AG09309 (cell line): ENCODE measurements around the gene SPAAR.
A peak's percentile ranks its signal among the peaks of the same experiment; 100 is the strongest.

Experiments used
- DNase-seq: peaks from one replicate; pipeline ENCODE4 v3.0.0-alpha.2; 2010; ENCODE audit warnings: low read depth
- H3K4me3 ChIP-seq: 2 replicates; pipeline ENCODE4 v1.5.1; 2011; ENCODE audit warnings: mild to moderate bottlenecking, low read depth, low read length, moderate library complexity; ENCODE audit not compliant: control insufficient read depth
- TF ChIP-seq, protein P1 (sequence below): IDR thresholded peaks from 2 replicates; pipeline ENCODE4 v1.5.1; 2011; ENCODE audit warnings: mild to moderate bottlenecking, low read depth, low read length, inconsistent platforms; ENCODE audit not compliant: insufficient read depth, control insufficient read depth; ENCODE audit errors: missing control alignments

SPAAR gene

DNA sequence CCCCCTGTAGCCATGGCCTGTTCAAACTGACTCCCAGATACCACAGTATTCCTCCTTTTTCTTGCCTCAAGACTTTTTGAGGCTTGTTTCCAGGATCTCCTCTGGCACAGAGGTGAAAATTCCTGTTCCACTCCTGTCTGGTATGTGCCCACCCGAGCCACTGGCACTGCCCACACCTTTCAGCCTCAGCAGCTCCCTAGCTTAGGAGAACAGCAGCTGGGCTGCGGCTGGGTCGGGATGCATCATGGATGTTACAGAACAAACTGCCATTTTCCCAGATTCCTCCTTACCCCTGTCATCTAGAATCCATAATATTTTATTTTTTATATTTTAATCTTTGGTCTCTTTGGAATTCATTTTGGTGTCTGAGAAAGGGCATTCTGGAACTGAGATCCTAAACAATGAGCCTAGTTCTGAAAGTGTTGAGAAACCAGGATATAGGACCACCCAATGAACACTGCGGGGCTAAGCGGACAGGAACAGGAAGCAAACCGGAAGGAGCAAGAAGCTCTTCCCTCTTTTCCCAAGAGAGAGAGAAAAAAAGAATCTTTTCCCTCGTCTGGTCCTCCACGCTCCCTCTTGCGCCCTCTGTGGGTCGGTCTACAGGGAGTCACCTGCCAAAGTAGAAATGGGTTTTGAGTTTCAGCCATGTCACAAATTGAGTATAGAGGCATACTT, 36.2 kb downstream of the SPAAR start:
- H3K4me3 ChIP-seq, result no peak overlapping the region
- TF ChIP-seq, protein P1, sequence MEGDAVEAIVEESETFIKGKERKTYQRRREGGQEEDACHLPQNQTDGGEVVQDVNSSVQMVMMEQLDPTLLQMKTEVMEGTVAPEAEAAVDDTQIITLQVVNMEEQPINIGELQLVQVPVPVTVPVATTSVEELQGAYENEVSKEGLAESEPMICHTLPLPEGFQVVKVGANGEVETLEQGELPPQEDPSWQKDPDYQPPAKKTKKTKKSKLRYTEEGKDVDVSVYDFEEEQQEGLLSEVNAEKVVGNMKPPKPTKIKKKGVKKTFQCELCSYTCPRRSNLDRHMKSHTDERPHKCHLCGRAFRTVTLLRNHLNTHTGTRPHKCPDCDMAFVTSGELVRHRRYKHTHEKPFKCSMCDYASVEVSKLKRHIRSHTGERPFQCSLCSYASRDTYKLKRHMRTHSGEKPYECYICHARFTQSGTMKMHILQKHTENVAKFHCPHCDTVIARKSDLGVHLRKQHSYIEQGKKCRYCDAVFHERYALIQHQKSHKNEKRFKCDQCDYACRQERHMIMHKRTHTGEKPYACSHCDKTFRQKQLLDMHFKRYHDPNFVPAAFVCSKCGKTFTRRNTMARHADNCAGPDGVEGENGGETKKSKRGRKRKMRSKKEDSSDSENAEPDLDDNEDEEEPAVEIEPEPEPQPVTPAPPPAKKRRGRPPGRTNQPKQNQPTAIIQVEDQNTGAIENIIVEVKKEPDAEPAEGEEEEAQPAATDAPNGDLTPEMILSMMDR, result peak; percentile 93
- DNase-seq, result no peak

DNA sequence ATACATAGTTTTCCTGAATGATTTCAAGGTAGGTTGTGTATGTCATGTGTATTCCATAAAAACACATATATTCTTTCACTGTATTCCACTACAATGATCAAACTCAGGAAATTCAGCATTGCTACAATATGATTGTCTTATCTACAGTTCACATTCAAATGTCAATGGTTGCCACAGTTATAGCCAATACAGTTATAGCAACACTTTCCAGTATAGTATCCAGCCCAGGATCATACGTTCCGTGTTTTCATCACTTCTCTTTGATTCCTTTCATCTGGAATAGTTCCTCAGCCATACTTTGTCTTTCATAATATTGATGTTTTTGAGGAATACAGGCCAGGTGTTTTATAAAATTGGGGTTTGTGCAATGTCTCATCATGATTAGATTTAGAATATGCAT, 39.2 kb downstream of the SPAAR start:
- no peak overlapping the region for H3K4me3 ChIP-seq
- no peak for DNase-seq
- TF ChIP-seq, protein P1, result no peak

- TF ChIP-seq, protein P1, result no peak
- no peak for DNase-seq
- no peak overlapping the region for H3K4me3 ChIP-seq
Measured at GRCh38 chr9:35948901-35949318, 39.6 kb downstream of the SPAAR start.

GRCh38 chr9:35951736-35952135, 42.4 kb downstream of the SPAAR start:
- no peak for DNase-seq
- no peak overlapping the region for H3K4me3 ChIP-seq
- TF ChIP-seq, protein P1, result no peak

DNA sequence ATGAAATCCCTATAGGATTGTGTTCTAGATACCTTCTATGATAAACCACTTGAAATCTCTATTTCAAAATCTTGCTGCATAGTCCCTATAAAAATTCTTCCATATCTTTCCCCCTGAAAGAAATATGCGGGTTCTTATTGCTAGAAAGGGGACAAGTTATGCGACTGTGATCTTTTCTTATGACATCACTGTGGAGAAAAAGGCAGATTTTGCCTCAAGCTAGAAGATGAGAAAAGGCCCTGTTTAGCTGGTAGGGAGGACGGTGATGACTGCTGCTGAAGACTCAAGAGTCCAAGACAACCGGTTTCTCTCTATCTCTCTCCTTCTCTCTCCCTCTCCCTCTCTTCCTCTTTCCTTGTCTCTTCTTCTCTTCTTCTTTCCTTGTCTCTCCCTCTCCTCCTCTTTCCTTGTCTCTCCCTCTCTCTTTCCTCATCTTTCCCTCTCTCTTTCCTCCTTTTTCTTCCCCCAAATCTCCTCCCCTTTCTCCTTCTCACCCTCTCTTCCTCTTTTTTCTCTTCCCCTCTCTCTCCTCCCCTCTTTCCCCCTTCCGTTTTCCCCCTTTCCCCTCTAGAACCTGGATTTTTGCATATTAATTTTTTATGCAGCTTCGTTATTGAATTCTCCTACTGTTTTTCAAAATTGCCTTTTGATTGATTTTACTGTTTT, 43.4 kb downstream of the SPAAR start:
- TF ChIP-seq, protein P1, result no peak
- no peak overlapping the region for H3K4me3 ChIP-seq
- no peak for DNase-seq

- no peak overlapping the region for H3K4me3 ChIP-seq
- DNase-seq, result peak; percentile 59
- TF ChIP-seq, protein P1, result peak; percentile 84
Measured at GRCh38 chr9:35954942-35955546, 45.8 kb downstream of the SPAAR start.
